HG03432 (cell line): ENCODE results near the gene PNPLA5.
"Not testable (repeated sequence)": the region's sequence is repeated elsewhere in the genome, so short reads cannot be mapped to it uniquely, and the experiment has no call there.

Experiments
- ATAC-seq: cut with Tn5 transposase; IDR thresholded peaks from one replicate; pipeline ENCODE4 v1.9.1; 2021; ENCODE audit warnings: mild to moderate bottlenecking, moderate library complexity; ENCODE audit not compliant: unreplicated experiment

PNPLA5 gene

GRCh38 chr22:43891360-43892182 is at the start of gene PNPLA5:
Gene PNPLA5 (minus strand): TSS chr22:43892013. CDS start chr22:43891880, 133 bp downstream.
- no peak for ATAC-seq

- ATAC-seq: no peak
Observed at GRCh38 chr22:43941449-43941848, 49.6 kb upstream of the PNPLA5 start.

- no peak for ATAC-seq
Observed at GRCh38 chr22:43931771-43932170, 40.0 kb upstream of the PNPLA5 start.

- ATAC-seq: no peak
Observed at GRCh38 chr22:43928908-43929307, 37.1 kb upstream of the PNPLA5 start.

- no peak for ATAC-seq
Observed at GRCh38 chr22:43928468-43928867, 36.7 kb upstream of the PNPLA5 start.

GRCh38 chr22:43926349-43926710 is 34.5 kb upstream of the PNPLA5 start:
- ATAC-seq: no peak

GRCh38 chr22:43925433-43926348 is 33.9 kb upstream of the PNPLA5 start:
- ATAC-seq: no peak

GRCh38 chr22:43924877-43925276 is 33.1 kb upstream of the PNPLA5 start:
- no peak for ATAC-seq

GRCh38 chr22:43923631-43924464 is 32.0 kb upstream of the PNPLA5 start, which contains the start of gene PNPLA3:
Gene PNPLA3 (plus strand): TSS chr22:43923805. CDS start chr22:43923912, 107 bp downstream.
- ATAC-seq: peak; percentile 67

GRCh38 chr22:43923191-43923590 is 31.4 kb upstream of the PNPLA5 start:
- ATAC-seq: no peak

- no peak for ATAC-seq
Observed at GRCh38 chr22:43922123-43922522, 30.3 kb upstream of the PNPLA5 start.

GRCh38 chr22:43921370-43921769 is 29.6 kb upstream of the PNPLA5 start:
- no peak for ATAC-seq

- ATAC-seq: no peak
Observed at GRCh38 chr22:43919106-43919973, 27.5 kb upstream of the PNPLA5 start.

- ATAC-seq: no peak
Observed at GRCh38 chr22:43917521-43917920, 25.7 kb upstream of the PNPLA5 start.

- no peak for ATAC-seq
Observed at GRCh38 chr22:43911351-43911750, 19.5 kb upstream of the PNPLA5 start.

- ATAC-seq: no peak
Observed at GRCh38 chr22:43910178-43910695, 18.4 kb upstream of the PNPLA5 start.

- ATAC-seq: no peak
Observed at GRCh38 chr22:43909708-43910107, 17.9 kb upstream of the PNPLA5 start.

- ATAC-seq: no peak
Observed at GRCh38 chr22:43905681-43906080, 13.9 kb upstream of the PNPLA5 start.

- ATAC-seq: not testable (repeated sequence)
Observed at GRCh38 chr22:43904412-43904811, 12.6 kb upstream of the PNPLA5 start.

GRCh38 chr22:43903033-43903432 is 11.2 kb upstream of the PNPLA5 start:
- ATAC-seq: not testable (repeated sequence)
